T-helper 17 cell (primary cell): ENCODE measurements around the gene DNLZ. TPM values are rescaled to one million over a fixed set of nuclear protein-coding genes. Genes with fewer than 3 reads are reported as not detected.

Experiments
- ATAC-seq: fragments of 150-1000 bp; cut with Tn5 transposase; 2 replicates; pipeline ENCODE4 v1.10.0; 2021; ENCODE audit warnings: mild to moderate bottlenecking, moderate library complexity
- DNase-seq, 3 donors: peaks; one replicate each; pipeline versions ENCODE4 v3.0.0 to v3.0.0-alpha.2; 2020 to 2021
- H3K9me3 ChIP-seq: one replicate; pipeline ENCODE4 v1.7.0; 2013; ENCODE audit warnings: low read length, mild to moderate bottlenecking; ENCODE audit not compliant: control insufficient read depth, poor library complexity, severe bottlenecking
- H3K27ac Mint-ChIP-seq: one replicate; pipeline ENCODE4 v1.8.0; 2022; ENCODE audit warnings: mild to moderate bottlenecking, moderate library complexity, mixed read lengths
- H3K27me3 Mint-ChIP-seq: one replicate; pipeline ENCODE4 v1.8.0; 2022; ENCODE audit warnings: mixed read lengths
- H3K36me3 Mint-ChIP-seq: one replicate; pipeline ENCODE4 v1.8.0; 2022; ENCODE audit warnings: low read depth, mixed read lengths
- H3K4me1 Mint-ChIP-seq: one replicate; pipeline ENCODE4 v1.8.0; 2022; ENCODE audit warnings: mild to moderate bottlenecking, mixed read lengths
- H3K4me3 Mint-ChIP-seq: one replicate; pipeline ENCODE4 v1.8.0; 2022; ENCODE audit warnings: mild to moderate bottlenecking, moderate library complexity, mixed read lengths
- total RNA-seq, 4 donors: library from RNA in 2 of 4; stranded (reverse) in 2 of 4; gene quantifications; one replicate each; pipeline ENCODE4 v1.2.3 and lab custom pipeline; 2022 to 2026

The DNLZ gene
- total RNA-seq, 2 donors from 2014 or later, result 19.3 to 28.6 TPM

DNA sequence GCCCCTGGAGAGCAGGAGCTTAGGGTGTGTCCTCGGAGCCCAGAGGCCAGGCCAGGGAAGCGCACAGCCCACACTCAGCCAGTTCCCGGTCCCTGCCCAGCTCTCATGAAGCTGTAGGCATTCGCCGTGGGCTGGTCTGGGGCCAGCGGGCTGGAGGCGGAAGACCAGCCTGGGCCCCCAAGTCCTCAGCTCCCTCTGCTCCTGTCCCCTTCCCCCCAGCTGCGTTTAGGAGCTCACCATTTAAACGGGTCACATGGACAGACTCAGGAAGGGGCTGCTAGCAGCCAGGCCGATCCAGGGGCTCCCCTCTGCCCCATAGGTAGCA, 17.4 kb downstream of the DNLZ start:
- Mint-ChIP-seq H3K27me3 (no peaks in the 10 kb centered on the region), H3K27ac (no peak overlapping the region), H3K36me3 (no peaks in the 10 kb centered on the region), H3K4me1 (no peaks in the 10 kb centered on the region), H3K4me3 (no peak overlapping the region)
- no peak for DNase-seq
- no peaks in the 10 kb centered on the region for H3K9me3 ChIP-seq
- no peak for ATAC-seq

DNA sequence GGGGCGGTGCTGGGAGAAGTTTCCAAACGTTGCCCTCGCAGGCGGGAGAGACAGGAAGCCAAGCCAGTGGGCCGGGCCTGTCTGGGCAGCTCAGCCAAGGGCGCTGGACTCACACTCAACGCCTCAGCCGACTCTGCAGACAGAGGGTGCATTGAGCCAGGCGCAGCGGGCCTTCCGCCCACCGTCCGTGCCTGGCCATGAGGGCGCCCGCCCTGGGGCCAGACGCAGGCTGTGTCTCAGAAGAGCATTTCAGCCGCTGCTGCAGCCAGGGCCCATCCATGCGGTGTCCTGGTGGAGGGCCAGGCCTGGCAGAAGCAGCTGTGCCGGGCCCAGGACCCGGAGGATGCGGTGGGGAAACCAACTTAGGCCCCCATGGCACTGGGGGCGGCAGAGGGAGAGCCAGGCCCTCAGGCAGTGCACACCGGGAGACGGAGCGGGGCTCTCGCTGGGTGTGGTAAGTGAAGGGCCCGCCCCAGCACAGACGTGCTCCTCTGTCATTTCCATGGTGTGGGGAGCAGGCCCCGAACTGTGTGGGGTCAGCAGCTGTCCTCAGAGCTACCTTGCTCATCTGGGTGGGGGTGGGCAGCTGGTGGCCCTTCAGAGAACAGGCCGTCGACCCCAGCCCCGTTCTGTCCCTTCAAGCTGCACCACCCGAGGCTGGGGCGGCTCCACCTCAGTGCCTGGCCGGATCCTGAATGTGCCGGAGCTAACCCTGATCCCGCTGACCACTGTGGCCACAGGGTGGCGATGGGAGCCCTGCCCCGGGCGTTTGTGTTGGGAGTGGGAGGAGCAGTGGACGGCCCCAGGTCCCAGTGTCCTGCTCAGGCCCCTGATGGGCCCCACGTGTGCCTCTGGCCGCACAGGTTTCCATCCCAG, 18.0 kb downstream of the DNLZ start:
- Mint-ChIP-seq H3K27me3 (no peaks in the 10 kb centered on the region), H3K27ac (no peak overlapping the region), H3K4me1 (no peaks in the 10 kb centered on the region), H3K4me3 (no peak overlapping the region), H3K36me3 (no peaks in the 10 kb centered on the region)
- ATAC-seq (no peak), DNase-seq (no peak)
- no peaks in the 10 kb centered on the region for H3K9me3 ChIP-seq

DNA sequence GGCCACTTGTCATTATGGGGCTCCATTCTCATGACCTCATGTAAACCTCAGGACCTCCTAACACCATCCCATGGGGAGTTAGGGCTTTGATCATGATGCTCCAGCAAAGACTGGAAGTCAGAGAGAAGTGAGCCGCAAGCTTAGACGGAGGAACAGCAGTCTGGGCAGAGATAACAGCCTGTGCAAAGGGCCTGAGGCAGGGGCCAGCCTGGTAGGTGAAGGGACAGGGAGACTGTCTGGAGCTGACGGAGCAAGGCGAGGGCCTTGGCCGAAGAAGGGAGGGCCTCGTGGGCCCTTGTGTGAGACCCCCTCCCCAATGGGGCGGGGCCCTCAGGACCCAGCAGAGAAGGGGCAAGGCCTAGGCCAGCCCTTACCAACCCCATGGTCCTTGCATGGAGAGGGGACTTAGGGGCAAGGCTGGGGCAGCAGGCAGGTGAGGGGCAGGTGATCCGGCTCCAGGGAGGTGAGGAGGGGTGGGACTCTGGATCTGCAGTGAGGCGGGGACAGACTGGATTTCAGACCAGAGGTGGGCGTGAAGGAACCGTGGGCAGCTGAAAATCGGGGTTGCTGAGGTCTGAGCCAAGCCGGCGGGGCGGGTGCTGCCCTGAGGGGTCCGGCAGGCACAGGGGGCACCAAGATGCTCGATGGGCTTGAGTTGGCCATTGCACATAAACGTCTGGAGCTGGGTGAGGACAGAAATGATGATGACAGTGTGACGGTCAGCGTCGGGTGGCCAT, 18.8 kb downstream of the DNLZ start:
- Mint-ChIP-seq H3K4me1 (no peaks in the 10 kb centered on the region), H3K36me3 (no peaks in the 10 kb centered on the region), H3K27me3 (no peaks in the 10 kb centered on the region), H3K4me3 (no peak overlapping the region), H3K27ac (no peak overlapping the region)
- H3K9me3 ChIP-seq, result no peaks in the 10 kb centered on the region
- ATAC-seq (no peak), DNase-seq (no peak)

DNA sequence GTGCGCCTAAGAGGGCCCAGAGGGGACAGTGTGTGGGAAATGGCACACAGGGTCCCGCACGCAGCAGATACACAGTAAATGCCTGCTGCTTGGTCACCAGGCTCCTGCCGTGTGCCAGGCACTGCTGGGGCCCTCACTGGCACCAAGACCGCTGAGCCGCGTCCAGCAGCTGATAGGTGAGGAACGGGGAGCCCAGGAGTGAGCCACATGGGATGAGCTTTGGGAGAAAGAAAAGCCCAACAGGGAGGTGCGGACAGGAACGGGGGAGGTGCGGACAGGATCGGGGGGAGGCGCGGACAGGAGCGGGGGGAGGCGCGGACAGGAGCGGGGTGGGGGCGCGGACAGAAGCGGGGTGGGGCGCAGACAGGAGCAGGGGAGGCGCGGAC, 19.7 kb downstream of the DNLZ start:
- Mint-ChIP-seq H3K4me3 (no peak overlapping the region), H3K27ac (no peak overlapping the region), H3K36me3 (no peaks in the 10 kb centered on the region), H3K27me3 (no peaks in the 10 kb centered on the region), H3K4me1 (no peaks in the 10 kb centered on the region)
- no peak for DNase-seq
- ATAC-seq, result no peak
- H3K9me3 ChIP-seq, result no peaks in the 10 kb centered on the region

DNA sequence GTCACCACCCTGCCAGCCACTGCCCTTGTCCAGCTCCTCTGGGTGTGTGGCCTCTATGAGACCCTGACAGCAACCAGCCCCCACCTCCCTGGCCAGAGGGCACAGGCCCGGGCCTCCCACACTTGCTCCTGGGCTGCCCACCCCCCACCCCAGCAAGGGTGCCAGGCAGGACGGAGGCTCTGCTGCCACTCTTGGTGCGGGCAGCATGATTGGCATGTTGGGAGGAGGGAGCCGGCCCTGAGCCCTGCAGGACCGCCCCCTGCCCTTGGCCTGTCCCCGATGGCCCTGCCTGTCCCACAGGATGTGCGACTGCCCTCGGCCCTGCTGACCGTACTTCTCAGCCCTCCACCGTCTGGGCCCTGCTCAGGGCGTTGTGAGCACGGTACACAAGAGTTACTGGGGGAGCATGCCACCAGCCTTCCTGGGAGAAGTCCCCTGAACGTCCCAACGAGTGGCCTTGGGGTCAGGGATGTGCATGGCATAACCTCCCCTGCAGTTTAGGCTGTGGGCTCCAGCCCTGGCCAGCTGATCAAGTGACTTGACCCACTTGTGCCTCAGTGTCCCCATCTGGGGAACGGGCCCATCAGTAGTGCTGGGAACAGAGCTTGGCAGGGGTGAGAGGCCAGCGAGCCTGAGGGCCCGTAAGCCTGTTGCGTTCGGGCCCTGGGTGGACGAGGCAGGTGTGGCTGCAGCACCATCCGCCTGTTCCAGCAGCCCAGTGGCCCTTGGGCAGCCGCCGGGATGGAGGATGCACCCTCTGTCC, 20.2 kb downstream of the DNLZ start:
- H3K4me1 Mint-ChIP-seq, result no peaks in the 10 kb centered on the region
- ATAC-seq (no peak), DNase-seq (no peak)
- no peaks in the 10 kb centered on the region for H3K9me3 ChIP-seq
- no peaks in the 10 kb centered on the region for H3K27me3 Mint-ChIP-seq
- H3K36me3 Mint-ChIP-seq, result no peaks in the 10 kb centered on the region
- H3K4me3 Mint-ChIP-seq, result no peak overlapping the region
- no peak overlapping the region for H3K27ac Mint-ChIP-seq

DNA sequence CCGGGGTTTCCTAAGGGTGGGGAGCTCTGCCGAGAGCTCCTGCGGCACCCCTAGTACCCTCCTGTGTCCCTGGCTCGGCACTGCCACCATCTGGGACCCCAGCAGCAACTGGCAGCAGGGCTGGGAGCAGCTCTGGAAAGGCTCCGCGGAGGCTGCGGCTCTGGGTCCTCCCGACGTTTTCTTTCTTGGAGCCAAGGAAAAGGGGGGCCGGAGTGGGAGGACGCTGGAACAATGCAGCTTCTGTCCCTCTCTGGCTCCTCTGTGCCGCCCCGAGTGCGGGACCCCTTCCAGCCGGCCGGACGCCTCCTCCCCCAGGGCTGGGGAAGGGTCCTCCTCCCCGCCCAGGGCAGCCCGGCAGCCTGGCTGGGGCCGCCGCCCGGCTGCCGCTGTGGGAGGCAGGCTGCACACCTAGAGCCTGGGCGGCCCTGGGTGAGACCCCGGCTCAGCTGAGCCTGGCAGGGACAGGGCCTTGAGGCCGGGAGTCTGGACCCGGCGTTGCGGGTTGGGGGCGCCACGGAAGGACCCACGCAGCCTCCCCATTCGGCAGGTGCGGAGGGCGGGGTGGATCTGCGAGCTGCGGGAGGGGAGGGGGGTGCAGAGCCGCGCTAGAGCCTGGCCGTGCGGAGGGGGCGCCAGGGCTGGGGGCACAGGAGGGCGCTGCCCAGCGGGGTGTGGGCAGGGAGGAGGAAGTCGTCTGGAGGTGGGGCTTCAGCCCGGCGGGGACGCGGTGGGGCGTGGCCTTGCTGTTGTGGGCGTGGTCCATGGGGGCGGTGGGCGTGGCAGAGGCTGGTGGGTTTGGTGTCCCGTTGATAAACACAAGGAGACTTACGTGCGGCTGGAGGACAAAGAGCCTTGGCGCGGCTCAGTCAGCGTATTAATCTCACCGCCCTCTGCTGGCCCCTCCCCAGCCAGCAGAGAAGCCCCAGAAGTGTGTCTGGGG, 21.1 kb downstream of the DNLZ start:
- no peak overlapping the region for H3K4me3 Mint-ChIP-seq
- peak; percentile 36 to 44 (median 44) for DNase-seq

DNA sequence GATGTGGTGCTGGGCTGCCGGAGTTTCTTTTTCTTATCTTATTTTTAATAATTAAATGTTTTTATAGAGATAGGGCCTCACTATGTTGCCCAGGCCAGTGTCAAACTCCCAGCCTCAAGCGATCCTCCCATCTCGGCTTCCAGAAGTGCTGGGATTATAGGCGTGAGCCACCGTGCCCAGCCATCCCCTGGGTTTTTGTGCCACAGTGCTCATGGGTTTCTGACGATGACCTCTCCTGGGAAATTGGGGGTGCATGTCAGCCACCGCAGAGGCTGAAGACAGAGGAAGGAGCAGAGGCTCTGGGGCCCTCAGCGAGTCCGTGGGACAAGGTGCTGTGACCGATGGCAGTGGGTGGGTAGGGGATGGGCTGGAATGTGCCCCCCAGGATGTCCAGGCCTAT, 21.8 kb downstream of the DNLZ start:
- H3K9me3 ChIP-seq, result no peaks in the 10 kb centered on the region
- no peaks in the 10 kb centered on the region for H3K27me3 Mint-ChIP-seq
- DNase-seq (no peak), ATAC-seq (no peak)
- H3K4me1 Mint-ChIP-seq, result no peaks in the 10 kb centered on the region
- no peak overlapping the region for H3K4me3 Mint-ChIP-seq
- H3K36me3 Mint-ChIP-seq, result no peaks in the 10 kb centered on the region
- H3K27ac Mint-ChIP-seq, result no peak overlapping the region

More for the DNA sequence above, 21.1 kb downstream of the DNLZ start:
- ATAC-seq, result peak; percentile 62
- H3K9me3 ChIP-seq, result no peaks in the 10 kb centered on the region
- Mint-ChIP-seq H3K27ac (no peak overlapping the region), H3K36me3 (no peaks in the 10 kb centered on the region), H3K4me1 (no peaks in the 10 kb centered on the region), H3K27me3 (no peaks in the 10 kb centered on the region)

DNA sequence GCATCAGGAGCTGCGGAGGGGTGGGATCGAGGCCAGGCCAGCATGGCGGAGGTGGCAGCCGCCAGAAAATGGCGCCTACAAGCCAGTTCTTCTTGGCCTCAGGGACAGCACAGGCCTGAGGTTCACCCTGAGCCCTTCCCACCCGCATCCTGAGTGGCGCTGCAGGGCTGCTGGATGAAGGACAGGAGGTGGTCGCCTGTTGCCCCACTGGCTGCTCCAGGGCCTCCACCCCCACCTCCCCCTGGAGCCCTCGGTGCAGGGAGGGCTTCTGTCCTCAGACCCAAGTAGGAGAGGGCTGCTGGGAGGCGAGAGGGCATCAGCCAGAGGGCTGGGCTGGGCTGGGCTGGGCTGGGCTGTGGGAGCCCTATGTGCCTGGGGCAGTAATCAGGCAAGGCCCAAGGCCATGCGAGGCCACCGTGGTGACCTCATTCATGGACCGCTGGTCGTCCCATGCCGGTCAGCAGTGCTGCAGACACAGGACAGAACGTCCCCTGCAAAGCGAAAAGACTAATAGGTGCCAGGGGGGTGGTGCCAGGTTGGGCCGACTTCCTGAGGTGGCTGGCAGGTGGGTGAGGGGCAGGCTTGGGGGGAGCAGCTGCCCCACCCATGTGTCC, 22.4 kb downstream of the DNLZ start:
- Mint-ChIP-seq H3K4me1 (no peaks in the 10 kb centered on the region), H3K4me3 (no peak overlapping the region), H3K27me3 (no peaks in the 10 kb centered on the region), H3K36me3 (no peaks in the 10 kb centered on the region), H3K27ac (no peak overlapping the region)
- no peaks in the 10 kb centered on the region for H3K9me3 ChIP-seq
- DNase-seq, result no peak
- ATAC-seq, result no peak

DNA sequence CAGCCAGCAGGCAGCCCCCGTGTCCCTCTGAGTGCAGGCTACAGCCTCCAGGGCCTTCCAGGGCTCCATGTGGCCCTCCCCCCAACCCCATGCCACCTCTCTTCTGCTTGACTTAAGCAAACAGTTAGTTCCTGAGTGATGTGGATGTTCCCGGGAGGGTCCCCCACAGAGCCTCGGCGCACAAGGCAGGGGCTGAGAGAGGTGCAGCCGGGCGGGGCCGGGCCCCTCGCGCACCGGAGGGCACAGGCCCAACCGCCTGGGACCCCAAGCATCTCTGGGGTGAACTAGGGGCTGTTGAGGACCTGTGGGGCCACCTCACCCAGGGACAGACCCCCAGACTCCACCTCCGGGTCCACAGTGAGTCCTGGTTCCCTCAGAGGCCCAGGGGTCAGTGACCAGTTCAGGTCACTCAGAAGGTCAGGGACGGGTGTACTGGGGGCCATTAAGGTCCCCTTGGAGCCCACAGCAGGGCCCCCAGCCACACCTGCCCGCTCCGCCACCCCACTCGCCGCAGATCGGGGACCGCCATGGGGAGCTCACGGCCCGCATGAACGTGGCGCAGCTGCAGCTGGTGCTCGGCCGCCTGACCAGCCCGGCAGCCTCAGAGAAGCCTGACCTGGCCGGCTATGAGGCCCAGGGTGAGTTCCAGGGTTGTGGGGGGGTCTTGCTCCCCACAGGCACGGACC, 23.0 kb downstream of the DNLZ start:
- ATAC-seq (no peak), DNase-seq (no peak)
- Mint-ChIP-seq H3K27me3 (no peaks in the 10 kb centered on the region), H3K27ac (no peak overlapping the region), H3K36me3 (no peaks in the 10 kb centered on the region), H3K4me3 (no peak overlapping the region), H3K4me1 (no peaks in the 10 kb centered on the region)
- no peaks in the 10 kb centered on the region for H3K9me3 ChIP-seq

DNA sequence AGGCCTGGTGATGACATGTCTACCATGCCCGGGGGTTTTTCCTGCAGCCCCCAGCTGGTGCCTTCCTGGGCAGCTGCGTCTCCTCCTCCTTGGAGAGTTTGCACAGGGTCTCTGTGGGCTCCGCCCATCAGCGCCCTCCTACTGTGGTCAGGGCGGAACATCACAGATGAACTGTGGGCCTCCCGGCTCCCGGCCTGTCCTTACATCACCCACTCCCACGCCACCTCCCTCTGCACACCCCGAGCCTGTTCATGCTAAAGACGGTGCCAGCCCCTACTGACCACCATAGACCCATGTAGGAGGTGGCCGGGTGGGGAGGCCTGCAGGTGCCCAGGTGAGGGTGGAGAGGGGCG, 23.6 kb downstream of the DNLZ start:
- Mint-ChIP-seq H3K36me3 (no peaks in the 10 kb centered on the region), H3K27ac (no peak overlapping the region), H3K4me1 (no peaks in the 10 kb centered on the region), H3K27me3 (no peaks in the 10 kb centered on the region), H3K4me3 (peak overlapping the region; percentile 45)
- no peak for ATAC-seq
- no peaks in the 10 kb centered on the region for H3K9me3 ChIP-seq
- DNase-seq, result no peak

DNA sequence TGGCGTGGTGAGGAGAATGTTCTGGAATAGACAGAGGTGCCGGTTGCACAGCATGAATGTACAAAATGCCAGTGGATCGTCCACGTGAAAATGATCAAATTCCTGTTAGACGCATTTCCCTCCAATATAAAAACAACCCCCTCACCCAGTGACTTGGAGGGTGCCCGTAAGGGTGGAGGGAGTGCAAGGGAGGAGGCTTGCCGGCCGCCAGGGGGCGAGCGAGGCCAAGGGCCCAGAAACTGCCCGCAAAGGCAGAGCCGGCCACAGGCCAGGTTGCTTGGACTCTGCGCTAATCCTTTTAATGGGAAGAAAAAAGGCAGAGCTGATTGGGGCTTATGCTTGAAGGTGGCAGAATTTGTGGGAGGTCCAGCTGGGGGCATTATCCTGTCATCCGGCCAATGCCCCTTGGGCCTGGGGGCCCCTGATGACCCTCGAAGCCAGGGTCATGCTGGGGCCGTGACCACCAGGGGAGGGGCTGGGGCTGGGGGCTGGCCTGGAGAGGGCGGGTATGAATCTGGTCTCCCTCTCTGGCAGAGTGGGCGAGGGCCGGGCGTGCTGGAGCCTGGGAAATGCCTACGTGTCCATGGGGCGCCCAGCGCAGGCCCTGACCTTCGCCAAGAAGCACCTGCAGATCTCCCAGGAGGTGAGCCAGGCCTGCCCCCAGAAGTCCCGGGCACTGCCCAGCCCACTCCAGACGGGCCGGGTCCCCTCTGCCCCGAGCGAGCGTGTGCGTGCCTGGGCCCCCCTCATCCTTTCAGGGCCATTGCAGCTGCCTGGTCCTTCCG, 24.2 kb downstream of the DNLZ start:
- DNase-seq (peak in 1 of 3 donors; percentile 27), ATAC-seq (peak; percentile 49)
- Mint-ChIP-seq H3K27me3 (no peaks in the 10 kb centered on the region), H3K4me1 (no peaks in the 10 kb centered on the region), H3K36me3 (no peaks in the 10 kb centered on the region), H3K4me3 (no peak overlapping the region), H3K27ac (no peak overlapping the region)
- no peaks in the 10 kb centered on the region for H3K9me3 ChIP-seq
